ENCODE data around the gene CORIN. TPM values are rescaled to one million over a fixed set of nuclear protein-coding genes. Genes with fewer than 3 reads are reported as not detected.

Gene CORIN
- total and polyA plus RNA-seq, 4 donors = 0.02 to 0.23 (median 0.15) TPM

DNA sequence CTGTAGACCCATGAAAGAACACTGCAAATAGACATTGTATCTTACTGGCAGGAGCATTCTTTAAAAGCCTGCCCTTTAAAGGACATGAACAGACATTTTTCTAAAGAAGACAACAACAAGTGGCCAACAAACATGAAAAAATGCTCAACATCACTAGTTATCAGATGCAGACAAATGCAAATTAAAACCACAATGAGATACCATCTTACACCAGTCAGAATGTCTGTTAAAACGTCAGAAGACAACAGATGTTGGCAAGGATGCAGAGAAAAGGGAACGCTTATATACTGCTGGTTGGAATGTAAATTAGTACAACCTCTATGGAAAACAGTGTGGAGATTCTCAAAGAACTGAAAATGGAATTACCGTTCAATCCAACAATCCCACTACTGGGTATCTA, 275.6 kb downstream of the CORIN start:
- no peaks in the 10 kb centered on the region for H3K9me3 ChIP-seq (ENCODE audit: control insufficient read depth in 4 of 4, low read length in 3 of 4)
- no peak overlapping the region for H3K4me3 ChIP-seq (ENCODE audit: low read depth in 1 of 3, low read length in 3 of 3)
- H3K27me3 ChIP-seq (ENCODE audit: control insufficient read depth in 4 of 4, insufficient read depth in 4 of 4, low read length in 3 of 4) = no peaks in the 10 kb centered on the region
- H3K27ac ChIP-seq (ENCODE audit: low read depth in 1 of 2, low read length in 2 of 2) = no peak overlapping the region
- H3K4me1 ChIP-seq (ENCODE audit: control insufficient read depth in 4 of 4, insufficient read depth in 4 of 4, low read length in 3 of 4) = peaks cover 0 to 19% (median 9%) of the 10 kb centered on the region in 4 donors
- no peak for TF ChIP-seq HNF4A (conservative IDR thresholded peaks at IDR 0.05)
- TF ChIP-seq, protein P1, sequence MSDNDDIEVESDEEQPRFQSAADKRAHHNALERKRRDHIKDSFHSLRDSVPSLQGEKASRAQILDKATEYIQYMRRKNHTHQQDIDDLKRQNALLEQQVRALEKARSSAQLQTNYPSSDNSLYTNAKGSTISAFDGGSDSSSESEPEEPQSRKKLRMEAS (IDR thresholded peaks at IDR 0.05) = no peak
- no peak for TF ChIP-seq TAF1 (conservative IDR thresholded peaks at IDR 0.05)
- TF ChIP-seq RXRA (IDR thresholded peaks at IDR 0.05) = no peak
- TF ChIP-seq GABPA (IDR thresholded peaks at IDR 0.05 in 1 of 2, conservative IDR thresholded peaks at IDR 0.05 in 1 of 2) = no peak
- no peak for TF ChIP-seq FOXA2 (IDR thresholded peaks at IDR 0.05)
- H3K36me3 ChIP-seq (ENCODE audit: control insufficient read depth in 4 of 4, insufficient read depth in 3 of 4, low read depth in 1 of 4, low read length in 3 of 4) = no peaks in the 10 kb centered on the region
- WGBS = 84% methylated on average over 3 of the region's 3 CpGs
- DNase-seq (ENCODE audit: low spot score) = no peak
- H3K9ac ChIP-seq (ENCODE audit: low read depth in 1 of 2, low read length in 2 of 2) = no peak overlapping the region

DNA sequence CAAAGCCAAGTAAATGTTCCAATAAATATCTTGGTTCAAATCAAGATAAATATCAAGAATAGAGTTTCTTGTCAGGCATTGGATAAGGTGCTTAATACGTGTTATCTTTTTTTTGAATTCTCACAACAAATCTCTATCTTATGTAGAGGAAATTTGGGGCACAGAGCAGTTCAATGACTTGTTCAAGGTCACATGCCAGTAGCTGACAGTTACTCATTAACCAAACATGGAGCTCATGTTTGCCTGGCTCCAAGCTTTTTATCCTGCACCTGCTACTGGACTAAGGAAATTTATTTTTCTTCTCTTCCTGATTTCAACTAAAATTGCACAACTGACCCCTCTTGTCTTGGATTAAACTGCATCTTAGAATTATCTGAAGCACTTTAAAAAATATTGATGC, 276.5 kb downstream of the CORIN start:
- Histone ChIP-seq H3K4me3 (ENCODE audit: low read depth in 1 of 3, low read length in 3 of 3) (no peak overlapping the region), H3K9me3 (ENCODE audit: control insufficient read depth in 4 of 4, low read length in 3 of 4) (no peaks in the 10 kb centered on the region), H3K27ac (ENCODE audit: low read depth in 1 of 2, low read length in 2 of 2) (no peak overlapping the region), H3K36me3 (ENCODE audit: control insufficient read depth in 4 of 4, insufficient read depth in 3 of 4, low read depth in 1 of 4, low read length in 3 of 4) (no peaks in the 10 kb centered on the region), H3K9ac (ENCODE audit: low read depth in 1 of 2, low read length in 2 of 2) (no peak overlapping the region), H3K4me1 (ENCODE audit: control insufficient read depth in 4 of 4, insufficient read depth in 4 of 4, low read length in 3 of 4) (peaks cover 0 to 13% (median 7%) of the 10 kb centered on the region in 4 donors), H3K27me3 (ENCODE audit: control insufficient read depth in 4 of 4, insufficient read depth in 4 of 4, low read length in 3 of 4) (no peaks in the 10 kb centered on the region)
- DNase-seq (ENCODE audit: low spot score) = no peak
- TF ChIP-seq RAD21 (IDR thresholded peaks at IDR 0.05) (no peak), TAF1 (conservative IDR thresholded peaks at IDR 0.05) (no peak), YY1 (IDR thresholded peaks at IDR 0.05) (peak; percentile 67), SP1 (IDR thresholded peaks at IDR 0.05) (peak; percentile 58), RXRA (IDR thresholded peaks at IDR 0.05) (peak; percentile 75 to 77), HNF4G (IDR thresholded peaks at IDR 0.05) (no peak), FOXA2 (IDR thresholded peaks at IDR 0.05) (no peak), HNF4A (conservative IDR thresholded peaks at IDR 0.05) (peak; percentile 17 to 28), FOXA1 (IDR thresholded peaks at IDR 0.05) (no peak), EGR1 (IDR thresholded peaks at IDR 0.05; ENCODE audit: low read depth in 2 of 2) (no peak), GABPA (IDR thresholded peaks at IDR 0.05 in 1 of 2, conservative IDR thresholded peaks at IDR 0.05 in 1 of 2) (no peak), NR2F2 (IDR thresholded peaks at IDR 0.05) (no peak), JUND (IDR thresholded peaks at IDR 0.05) (no peak)
- TF ChIP-seq, protein P2, sequence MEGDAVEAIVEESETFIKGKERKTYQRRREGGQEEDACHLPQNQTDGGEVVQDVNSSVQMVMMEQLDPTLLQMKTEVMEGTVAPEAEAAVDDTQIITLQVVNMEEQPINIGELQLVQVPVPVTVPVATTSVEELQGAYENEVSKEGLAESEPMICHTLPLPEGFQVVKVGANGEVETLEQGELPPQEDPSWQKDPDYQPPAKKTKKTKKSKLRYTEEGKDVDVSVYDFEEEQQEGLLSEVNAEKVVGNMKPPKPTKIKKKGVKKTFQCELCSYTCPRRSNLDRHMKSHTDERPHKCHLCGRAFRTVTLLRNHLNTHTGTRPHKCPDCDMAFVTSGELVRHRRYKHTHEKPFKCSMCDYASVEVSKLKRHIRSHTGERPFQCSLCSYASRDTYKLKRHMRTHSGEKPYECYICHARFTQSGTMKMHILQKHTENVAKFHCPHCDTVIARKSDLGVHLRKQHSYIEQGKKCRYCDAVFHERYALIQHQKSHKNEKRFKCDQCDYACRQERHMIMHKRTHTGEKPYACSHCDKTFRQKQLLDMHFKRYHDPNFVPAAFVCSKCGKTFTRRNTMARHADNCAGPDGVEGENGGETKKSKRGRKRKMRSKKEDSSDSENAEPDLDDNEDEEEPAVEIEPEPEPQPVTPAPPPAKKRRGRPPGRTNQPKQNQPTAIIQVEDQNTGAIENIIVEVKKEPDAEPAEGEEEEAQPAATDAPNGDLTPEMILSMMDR (IDR thresholded peaks at IDR 0.05; ENCODE audit: low read depth, low read length, missing input control) = no peak
- TF ChIP-seq, protein P3, sequence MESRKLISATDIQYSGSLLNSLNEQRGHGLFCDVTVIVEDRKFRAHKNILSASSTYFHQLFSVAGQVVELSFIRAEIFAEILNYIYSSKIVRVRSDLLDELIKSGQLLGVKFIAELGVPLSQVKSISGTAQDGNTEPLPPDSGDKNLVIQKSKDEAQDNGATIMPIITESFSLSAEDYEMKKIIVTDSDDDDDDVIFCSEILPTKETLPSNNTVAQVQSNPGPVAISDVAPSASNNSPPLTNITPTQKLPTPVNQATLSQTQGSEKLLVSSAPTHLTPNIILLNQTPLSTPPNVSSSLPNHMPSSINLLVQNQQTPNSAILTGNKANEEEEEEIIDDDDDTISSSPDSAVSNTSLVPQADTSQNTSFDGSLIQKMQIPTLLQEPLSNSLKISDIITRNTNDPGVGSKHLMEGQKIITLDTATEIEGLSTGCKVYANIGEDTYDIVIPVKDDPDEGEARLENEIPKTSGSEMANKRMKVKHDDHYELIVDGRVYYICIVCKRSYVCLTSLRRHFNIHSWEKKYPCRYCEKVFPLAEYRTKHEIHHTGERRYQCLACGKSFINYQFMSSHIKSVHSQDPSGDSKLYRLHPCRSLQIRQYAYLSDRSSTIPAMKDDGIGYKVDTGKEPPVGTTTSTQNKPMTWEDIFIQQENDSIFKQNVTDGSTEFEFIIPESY (IDR thresholded peaks at IDR 0.05) = peak; percentile 34
- TF ChIP-seq, protein P4, sequence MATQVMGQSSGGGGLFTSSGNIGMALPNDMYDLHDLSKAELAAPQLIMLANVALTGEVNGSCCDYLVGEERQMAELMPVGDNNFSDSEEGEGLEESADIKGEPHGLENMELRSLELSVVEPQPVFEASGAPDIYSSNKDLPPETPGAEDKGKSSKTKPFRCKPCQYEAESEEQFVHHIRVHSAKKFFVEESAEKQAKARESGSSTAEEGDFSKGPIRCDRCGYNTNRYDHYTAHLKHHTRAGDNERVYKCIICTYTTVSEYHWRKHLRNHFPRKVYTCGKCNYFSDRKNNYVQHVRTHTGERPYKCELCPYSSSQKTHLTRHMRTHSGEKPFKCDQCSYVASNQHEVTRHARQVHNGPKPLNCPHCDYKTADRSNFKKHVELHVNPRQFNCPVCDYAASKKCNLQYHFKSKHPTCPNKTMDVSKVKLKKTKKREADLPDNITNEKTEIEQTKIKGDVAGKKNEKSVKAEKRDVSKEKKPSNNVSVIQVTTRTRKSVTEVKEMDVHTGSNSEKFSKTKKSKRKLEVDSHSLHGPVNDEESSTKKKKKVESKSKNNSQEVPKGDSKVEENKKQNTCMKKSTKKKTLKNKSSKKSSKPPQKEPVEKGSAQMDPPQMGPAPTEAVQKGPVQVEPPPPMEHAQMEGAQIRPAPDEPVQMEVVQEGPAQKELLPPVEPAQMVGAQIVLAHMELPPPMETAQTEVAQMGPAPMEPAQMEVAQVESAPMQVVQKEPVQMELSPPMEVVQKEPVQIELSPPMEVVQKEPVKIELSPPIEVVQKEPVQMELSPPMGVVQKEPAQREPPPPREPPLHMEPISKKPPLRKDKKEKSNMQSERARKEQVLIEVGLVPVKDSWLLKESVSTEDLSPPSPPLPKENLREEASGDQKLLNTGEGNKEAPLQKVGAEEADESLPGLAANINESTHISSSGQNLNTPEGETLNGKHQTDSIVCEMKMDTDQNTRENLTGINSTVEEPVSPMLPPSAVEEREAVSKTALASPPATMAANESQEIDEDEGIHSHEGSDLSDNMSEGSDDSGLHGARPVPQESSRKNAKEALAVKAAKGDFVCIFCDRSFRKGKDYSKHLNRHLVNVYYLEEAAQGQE (IDR thresholded peaks at IDR 0.05) = no peak
- TF ChIP-seq, protein P5, sequence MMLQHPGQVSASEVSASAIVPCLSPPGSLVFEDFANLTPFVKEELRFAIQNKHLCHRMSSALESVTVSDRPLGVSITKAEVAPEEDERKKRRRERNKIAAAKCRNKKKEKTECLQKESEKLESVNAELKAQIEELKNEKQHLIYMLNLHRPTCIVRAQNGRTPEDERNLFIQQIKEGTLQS (IDR thresholded peaks at IDR 0.05) = no peak
- TF ChIP-seq, protein P1 (IDR thresholded peaks at IDR 0.05) = no peak
- 10% methylated on average over 1 of the region's 1 CpG for WGBS
